SHP77 treated with DMSO at 0.1 percent for 48 hours (cell line): ENCODE measurements around the gene FARP1.
"Not testable (repeated sequence)": the region's sequence is repeated elsewhere in the genome, so short reads cannot be mapped to it uniquely, and the experiment has no call there.

ENCODE experiments used
- DNase-seq: peaks from one replicate; lab custom pipeline; 2025; lab: John Stamatoyannopoulos, UW

Gene FARP1

GRCh38 chr13:98396071-98396710, 253.3 kb downstream of the FARP1 start:
- no peak for DNase-seq

GRCh38 chr13:98397221-98397620, 254.3 kb downstream of the FARP1 start:
- DNase-seq = no peak

- DNase-seq = no peak
These were observed 255.0 kb downstream of the FARP1 start for GRCh38 chr13:98397861-98398260.

- no peak for DNase-seq
These were observed 255.7 kb downstream of the FARP1 start for GRCh38 chr13:98398581-98398980.

GRCh38 chr13:98399756-98400155, 256.9 kb downstream of the FARP1 start:
- no peak for DNase-seq

GRCh38 chr13:98401934-98402333, 259.0 kb downstream of the FARP1 start:
- no peak for DNase-seq

- no peak for DNase-seq
These were observed 260.2 kb downstream of the FARP1 start for GRCh38 chr13:98403076-98403475.

GRCh38 chr13:98405107-98405571, 262.2 kb downstream of the FARP1 start:
- DNase-seq = peak; percentile 37

- DNase-seq = peak; percentile 87
These were observed 262.9 kb downstream of the FARP1 start for GRCh38 chr13:98405690-98406344.

- DNase-seq = peak; percentile 66
These were observed 263.5 kb downstream of the FARP1 start for GRCh38 chr13:98406427-98406826.

GRCh38 chr13:98406971-98407370, 264.1 kb downstream of the FARP1 start:
- no peak for DNase-seq

GRCh38 chr13:98407575-98407974, 264.7 kb downstream of the FARP1 start:
- DNase-seq = no peak

GRCh38 chr13:98409281-98409680, 266.4 kb downstream of the FARP1 start:
- DNase-seq = no peak

GRCh38 chr13:98410612-98411011, 267.7 kb downstream of the FARP1 start:
- no peak for DNase-seq

- no peak for DNase-seq
These were observed 268.1 kb downstream of the FARP1 start for GRCh38 chr13:98411013-98411412.

GRCh38 chr13:98411617-98412265, 268.8 kb downstream of the FARP1 start:
- no peak for DNase-seq

GRCh38 chr13:98413278-98413677, 270.4 kb downstream of the FARP1 start:
- not testable (repeated sequence) for DNase-seq

- DNase-seq = no peak
These were observed 270.9 kb downstream of the FARP1 start for GRCh38 chr13:98413796-98414195.

- no peak for DNase-seq
These were observed 272.6 kb downstream of the FARP1 start for GRCh38 chr13:98415326-98416070.

- DNase-seq = peak; percentile 95
These were observed 273.5 kb downstream of the FARP1 start for GRCh38 chr13:98416408-98416807.

- DNase-seq = no peak
These were observed 277.1 kb downstream of the FARP1 start for GRCh38 chr13:98419786-98420553.
